Activated CD4-positive, alpha-beta memory T cell treated with anti-CD3 and anti-CD28 coated beads for 36 hours (primary cell): ENCODE measurements around the gene CCDC91. TPM values are rescaled to one million over a fixed set of nuclear protein-coding genes. Genes with fewer than 3 reads are reported as not detected.

ENCODE experiments used
- CTCF ChIA-PET: fragments of 350-600 bp; sonication (Branson Sonifier 250); formaldehyde crosslinking; loops from one replicate; lab custom pipeline; 2021; ENCODE audit warnings: antibody characterized with exemption, inconsistent platforms; lab: Charles Lee
- POLR2A ChIA-PET: fragments of 350-600 bp; sonication (Branson Sonifier 250); formaldehyde crosslinking; loops from one replicate; lab custom pipeline; 2021; ENCODE audit warnings: antibody characterized with exemption; lab: Charles Lee
- DNase-seq: peaks from one replicate; pipeline ENCODE4 v3.0.0-alpha.2; 2020
- H3K27ac Mint-ChIP-seq: one replicate; pipeline ENCODE4 v1.8.0; 2021; ENCODE audit warnings: mixed read lengths
- H3K27me3 Mint-ChIP-seq: one replicate; pipeline ENCODE4 v1.8.0; 2021; ENCODE audit warnings: mixed read lengths
- H3K36me3 Mint-ChIP-seq: one replicate; pipeline ENCODE4 v1.8.0; 2021; ENCODE audit warnings: mixed read lengths
- H3K4me1 Mint-ChIP-seq: one replicate; pipeline ENCODE4 v1.8.0; 2021; ENCODE audit warnings: low read depth, mixed read lengths
- H3K4me3 Mint-ChIP-seq: one replicate; pipeline ENCODE4 v1.8.0; 2021; ENCODE audit warnings: mild to moderate bottlenecking, mixed read lengths
- H3K9me3 Mint-ChIP-seq: one replicate; pipeline ENCODE4 v1.8.0; 2021; ENCODE audit warnings: mixed read lengths
- intact Hi-C: fragments of 100-400 bp; cut with micrococcal nuclease; formaldehyde crosslinking; loops from one replicate; pipeline ENCODE4 v1.15.1; 2023
- total RNA-seq, 2 experiments: library from RNA; stranded (reverse); gene quantifications; one replicate each; pipeline ENCODE4 v1.2.3, GENCODE V29; 2021

CCDC91 gene
- total RNA-seq, 2 experiments from 2014 or later: 16.5 to 19.7 TPM

DNA sequence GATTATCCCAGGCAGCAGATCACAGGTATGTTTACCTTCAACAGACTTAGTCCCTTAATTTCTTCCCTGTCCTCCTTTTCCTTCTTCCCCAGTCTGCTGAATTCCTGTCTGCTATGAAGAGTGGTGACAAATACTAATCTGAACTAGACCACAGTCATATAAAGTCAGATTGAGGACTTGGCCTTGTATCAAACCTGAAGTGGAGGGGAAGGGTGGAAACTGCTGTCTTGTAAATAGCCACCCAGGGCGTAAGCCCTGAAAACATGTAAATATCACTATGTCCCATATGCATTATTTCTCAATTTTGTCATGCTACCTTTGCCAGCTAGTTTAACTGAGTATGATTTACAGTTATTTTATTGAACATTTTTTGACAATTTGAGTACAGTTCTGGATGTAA is 368.0 kb downstream of the CCDC91 start:
- POLR2A ChIA-PET: no interaction called here
- no peak overlapping the region for H3K27ac Mint-ChIP-seq
- peaks cover 2% of the 10 kb centered on the region for H3K9me3 Mint-ChIP-seq
- no peaks in the 10 kb centered on the region for H3K27me3 Mint-ChIP-seq
- CTCF ChIA-PET: no interaction called here
- no peak overlapping the region for H3K4me3 Mint-ChIP-seq
- peaks cover 2% of the 10 kb centered on the region for H3K4me1 Mint-ChIP-seq
- peaks cover 21% of the 10 kb centered on the region for H3K36me3 Mint-ChIP-seq
- intact Hi-C loops: loop anchor here (10.0 kb wide), 1 partner anchor 303 kb away; no protein-coding TSS in a partner anchor
- DNase-seq: no peak

DNA sequence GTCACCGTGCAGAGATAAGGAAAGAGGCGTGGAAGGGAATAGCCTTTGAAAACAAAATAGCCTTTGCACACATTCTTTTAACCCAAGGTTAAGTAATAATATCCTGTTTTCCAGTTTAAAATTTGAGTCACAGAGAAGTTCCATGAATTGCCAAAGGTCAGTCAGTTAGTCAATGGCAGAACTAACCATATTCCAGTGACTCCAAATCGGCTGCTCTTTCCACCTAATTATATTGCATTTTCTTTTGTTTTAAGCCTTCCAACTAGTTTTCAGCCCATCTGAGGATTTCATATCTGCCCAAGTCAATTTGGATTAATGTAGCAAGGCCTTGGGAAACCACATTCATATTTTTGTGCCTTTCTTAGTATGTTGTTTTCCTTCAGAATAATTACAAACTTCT is 373.0 kb downstream of the CCDC91 start:
- Mint-ChIP-seq H3K27me3 (no peaks in the 10 kb centered on the region), H3K36me3 (peaks cover 19% of the 10 kb centered on the region), H3K27ac (no peak overlapping the region), H3K4me3 (no peak overlapping the region), H3K4me1 (peaks cover 2% of the 10 kb centered on the region), H3K9me3 (peaks cover 2% of the 10 kb centered on the region)
- ChIA-PET CTCF (no interaction called here), POLR2A (no interaction called here)
- intact Hi-C loops: no loop called here
- no peak for DNase-seq

DNA sequence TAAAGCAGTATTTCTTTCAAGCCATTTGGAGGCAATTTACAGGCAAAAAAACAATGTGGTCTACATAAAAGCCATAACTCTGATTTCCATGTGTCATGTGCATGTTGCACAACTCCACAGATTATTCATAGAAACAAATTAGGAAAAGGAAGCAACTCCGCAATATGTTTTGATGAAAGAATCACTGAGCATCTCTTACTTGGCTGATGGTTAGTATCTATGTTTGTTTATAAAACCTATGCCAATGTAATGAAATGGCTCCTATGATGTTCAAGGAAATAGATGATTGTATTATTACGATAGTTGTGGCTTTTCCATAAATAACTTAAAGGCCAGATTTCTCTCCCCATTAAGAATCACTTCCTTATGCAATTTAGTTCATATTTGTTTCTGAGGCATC is 373.7 kb downstream of the CCDC91 start:
- intact Hi-C loops: no loop called here
- Mint-ChIP-seq H3K9me3 (peaks cover 2% of the 10 kb centered on the region), H3K4me3 (no peak overlapping the region), H3K27me3 (no peaks in the 10 kb centered on the region), H3K27ac (no peak overlapping the region), H3K36me3 (peaks cover 15% of the 10 kb centered on the region), H3K4me1 (peaks cover 2% of the 10 kb centered on the region)
- ChIA-PET POLR2A (no interaction called here), CTCF (no interaction called here)
- DNase-seq: no peak

DNA sequence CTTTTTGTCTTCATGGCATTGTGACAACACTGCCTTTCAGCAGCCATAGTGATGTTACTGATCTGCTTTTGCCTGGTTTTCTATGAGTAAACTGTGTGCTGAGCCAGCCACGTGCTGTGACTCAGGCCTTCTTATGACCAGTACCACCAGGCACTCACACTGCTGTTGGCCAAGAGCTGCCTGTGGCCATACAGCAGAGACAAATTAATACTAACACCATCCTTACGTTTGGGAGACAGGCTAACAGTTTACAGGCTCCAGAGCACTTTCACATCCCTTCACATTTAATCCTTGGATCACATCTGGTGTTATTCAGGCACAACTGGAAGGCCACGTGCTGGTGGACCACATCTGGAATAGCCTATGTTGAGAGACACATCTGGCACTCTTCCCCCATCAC is 377.9 kb downstream of the CCDC91 start:
- intact Hi-C loops: no loop called here
- Mint-ChIP-seq H3K9me3 (no peaks in the 10 kb centered on the region), H3K4me1 (peaks cover 2% of the 10 kb centered on the region), H3K27ac (no peak overlapping the region), H3K36me3 (peaks cover 6% of the 10 kb centered on the region), H3K27me3 (no peaks in the 10 kb centered on the region), H3K4me3 (no peak overlapping the region)
- ChIA-PET CTCF (no interaction called here), POLR2A (no interaction called here)
- DNase-seq: no peak

DNA sequence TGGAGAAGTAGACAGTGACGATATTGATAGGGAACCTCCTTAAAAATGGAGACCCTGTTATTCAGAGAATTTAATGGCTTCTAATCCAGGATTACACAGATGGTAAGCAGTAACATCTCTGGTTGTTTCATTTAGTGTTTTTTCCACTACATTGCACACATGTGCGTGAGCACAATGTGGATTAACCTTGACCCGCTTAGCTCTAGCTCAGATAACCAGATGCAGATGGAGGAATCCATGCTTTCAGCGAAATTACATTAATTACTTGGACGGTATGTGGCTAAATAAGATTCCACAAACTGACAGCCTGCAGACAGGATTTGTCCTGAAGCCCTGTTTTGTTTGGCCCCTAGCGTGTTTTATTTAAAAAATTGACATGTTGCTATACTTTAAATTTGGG is 378.4 kb downstream of the CCDC91 start:
- Mint-ChIP-seq H3K36me3 (peaks cover 5% of the 10 kb centered on the region), H3K4me1 (peaks cover 2% of the 10 kb centered on the region), H3K27me3 (no peaks in the 10 kb centered on the region), H3K9me3 (no peaks in the 10 kb centered on the region), H3K27ac (no peak overlapping the region), H3K4me3 (no peak overlapping the region)
- no peak for DNase-seq
- intact Hi-C loops: no loop called here
- POLR2A ChIA-PET: no interaction called here
- CTCF ChIA-PET: no interaction called here

DNA sequence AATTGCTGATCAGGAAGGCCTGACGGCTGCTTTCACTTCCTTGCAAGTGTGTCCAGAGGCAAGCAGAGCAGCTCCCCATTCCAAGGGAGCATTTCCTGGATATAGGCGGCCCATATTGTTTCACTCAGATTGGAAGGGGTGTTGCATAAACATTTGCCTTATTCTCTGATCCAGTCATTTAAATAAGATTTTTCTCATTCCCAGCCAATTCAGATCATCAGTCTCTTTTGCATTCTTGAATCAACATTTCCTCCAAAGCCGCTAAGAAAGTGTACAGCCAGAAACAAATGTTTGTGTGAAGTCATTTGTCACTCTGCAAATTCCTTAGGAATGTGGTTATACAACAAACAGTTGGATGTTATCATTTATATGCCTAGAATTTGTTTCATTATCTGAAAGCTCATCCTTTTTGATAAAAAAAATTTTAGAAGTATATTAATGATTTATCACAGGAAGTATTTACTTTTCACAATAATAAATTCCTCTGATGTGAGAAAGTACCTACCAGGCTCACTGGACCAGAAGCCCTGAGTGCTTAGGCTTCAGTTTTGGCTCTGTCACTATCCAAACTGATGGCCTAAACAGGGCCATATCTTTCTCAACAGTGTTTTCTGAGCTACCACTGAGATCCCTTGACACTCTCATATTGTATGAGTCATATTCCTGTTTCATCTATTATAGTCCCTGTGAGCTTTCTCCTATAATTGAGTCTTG is 379.6 kb downstream of the CCDC91 start:
- POLR2A ChIA-PET: no interaction called here
- Mint-ChIP-seq H3K4me3 (no peak overlapping the region), H3K9me3 (no peaks in the 10 kb centered on the region), H3K4me1 (peaks cover 2% of the 10 kb centered on the region), H3K27me3 (no peaks in the 10 kb centered on the region), H3K27ac (no peak overlapping the region), H3K36me3 (peaks cover 5% of the 10 kb centered on the region)
- CTCF ChIA-PET: no interaction called here
- intact Hi-C loops: no loop called here
- DNase-seq: no peak

DNA sequence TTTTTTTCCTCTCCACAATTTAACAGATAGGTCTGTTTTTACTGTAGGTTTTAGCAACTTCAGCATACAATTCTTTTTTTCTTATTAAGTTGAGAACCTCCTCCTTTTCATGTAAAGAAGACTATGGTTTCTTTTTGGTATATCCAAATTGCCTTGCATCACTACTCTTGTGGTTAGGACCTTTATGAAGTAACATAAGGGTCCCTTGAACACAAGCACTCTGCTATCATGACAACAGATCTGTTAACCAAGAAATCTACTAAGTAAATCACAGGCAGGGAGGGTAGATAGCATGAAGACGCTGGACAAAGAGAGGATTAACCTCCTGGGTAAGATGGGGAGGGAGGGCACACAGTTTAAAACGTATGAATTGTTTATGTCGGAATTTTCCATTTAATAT is 380.6 kb downstream of the CCDC91 start:
- Mint-ChIP-seq H3K27me3 (no peaks in the 10 kb centered on the region), H3K9me3 (no peaks in the 10 kb centered on the region), H3K4me3 (no peak overlapping the region), H3K36me3 (no peaks in the 10 kb centered on the region), H3K27ac (no peak overlapping the region), H3K4me1 (peaks cover 2% of the 10 kb centered on the region)
- CTCF ChIA-PET: no interaction called here
- POLR2A ChIA-PET: no interaction called here
- intact Hi-C loops: no loop called here
- no peak for DNase-seq

DNA sequence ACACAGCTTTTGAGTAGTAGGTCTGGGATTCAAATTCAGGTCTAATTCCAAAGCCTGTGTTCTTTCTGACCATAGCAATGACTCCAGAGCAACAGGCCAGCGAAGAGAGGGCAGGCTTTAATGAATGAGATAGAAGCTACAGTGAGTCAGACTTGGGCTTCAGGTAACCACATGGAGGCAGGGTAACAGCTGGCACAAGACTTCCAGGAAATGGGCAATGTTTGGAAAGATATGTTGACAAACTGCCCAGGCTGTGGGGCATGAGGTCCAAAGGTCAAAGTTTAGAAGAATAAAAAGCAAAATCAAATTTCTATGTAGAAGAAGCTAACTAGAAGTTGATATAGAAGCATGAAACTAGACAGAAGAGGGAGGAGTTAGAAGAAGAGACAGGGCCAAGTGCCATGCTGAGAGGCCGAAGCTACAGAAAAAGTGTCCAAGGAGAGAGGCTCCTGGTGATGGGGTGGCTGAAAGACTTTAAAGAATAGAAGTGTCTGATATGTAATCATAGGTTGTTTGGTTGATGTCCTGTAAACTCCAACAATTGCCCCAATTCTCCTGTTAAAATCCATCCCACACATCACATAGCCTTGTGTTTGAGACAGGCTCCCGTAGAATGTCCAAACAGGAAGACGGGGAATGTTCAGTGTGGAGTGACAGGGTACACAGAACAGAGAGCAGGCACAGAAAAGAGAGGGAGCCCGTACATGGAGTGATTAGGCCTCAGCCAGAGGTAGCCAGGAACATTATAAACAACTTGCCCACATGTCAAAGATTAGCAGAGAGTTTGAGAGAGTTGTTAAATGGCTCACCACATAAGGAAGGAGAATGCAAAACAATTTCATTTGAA is 384.7 kb downstream of the CCDC91 start:
- POLR2A ChIA-PET: no interaction called here
- no peak for DNase-seq
- Mint-ChIP-seq H3K9me3 (no peaks in the 10 kb centered on the region), H3K27ac (no peak overlapping the region), H3K4me3 (no peak overlapping the region), H3K4me1 (peaks cover 2% of the 10 kb centered on the region), H3K36me3 (no peaks in the 10 kb centered on the region), H3K27me3 (no peaks in the 10 kb centered on the region)
- CTCF ChIA-PET: interaction anchor here (0.6 kb wide), 1 partner anchor 29 kb away, joined by 3 read pairs; no protein-coding TSS in a partner anchor
- intact Hi-C loops: no loop called here

DNA sequence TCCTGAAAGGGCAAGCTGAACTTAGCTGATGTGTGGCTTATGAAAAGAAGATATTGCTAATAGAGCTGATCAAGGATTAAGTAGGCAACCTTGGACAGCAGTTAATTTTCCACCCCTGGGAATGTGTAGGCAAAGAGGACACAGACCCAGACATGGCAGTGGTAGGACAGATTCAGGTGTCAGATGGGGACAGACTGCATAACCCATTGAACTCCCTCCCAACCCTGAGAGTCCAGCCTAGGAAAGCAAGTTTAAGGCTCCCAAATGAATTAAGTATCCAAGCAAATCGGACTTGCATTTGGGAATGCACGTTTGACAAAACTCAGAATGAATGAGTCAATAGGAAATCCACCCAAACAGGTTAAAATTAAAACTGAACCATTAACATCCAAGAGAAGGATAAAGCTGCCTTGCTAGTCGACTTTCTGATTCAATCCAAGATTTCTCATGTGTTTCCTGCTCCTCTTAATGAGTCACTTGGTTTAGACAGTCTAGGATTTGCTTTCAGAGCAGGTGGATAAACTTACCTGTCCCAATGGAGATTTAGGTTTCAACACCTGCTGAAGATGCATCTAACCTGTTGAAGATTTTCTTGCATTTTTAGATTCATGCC is 385.4 kb downstream of the CCDC91 start:
- ChIA-PET POLR2A (no interaction called here), CTCF (no interaction called here)
- Mint-ChIP-seq H3K4me3 (no peak overlapping the region), H3K27ac (no peak overlapping the region), H3K36me3 (no peaks in the 10 kb centered on the region), H3K27me3 (no peaks in the 10 kb centered on the region), H3K4me1 (no peaks in the 10 kb centered on the region), H3K9me3 (no peaks in the 10 kb centered on the region)
- DNase-seq: no peak
- intact Hi-C loops: no loop called here

DNA sequence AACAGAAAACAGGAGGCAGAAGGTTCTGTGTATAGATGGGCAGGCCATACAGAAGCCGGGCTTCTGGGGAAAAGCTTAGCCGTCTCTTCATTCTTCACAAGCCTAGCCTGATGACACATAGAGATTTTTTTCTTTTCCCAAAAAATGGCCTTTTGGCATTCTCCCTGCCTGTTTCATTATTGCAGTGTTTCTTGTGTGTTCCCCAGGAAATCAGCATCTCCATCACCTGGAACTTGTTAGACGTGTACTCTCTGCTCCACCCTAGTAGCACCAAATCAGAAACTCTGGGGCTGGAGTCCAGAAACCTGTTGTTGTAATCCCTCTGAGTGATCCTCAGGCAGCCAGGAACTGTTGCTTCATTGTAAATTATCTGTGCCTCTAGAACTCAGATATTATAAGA is 388.1 kb downstream of the CCDC91 start:
- Mint-ChIP-seq H3K27me3 (no peaks in the 10 kb centered on the region), H3K36me3 (no peaks in the 10 kb centered on the region), H3K4me3 (no peak overlapping the region), H3K4me1 (peaks cover 2% of the 10 kb centered on the region), H3K9me3 (no peaks in the 10 kb centered on the region), H3K27ac (no peak overlapping the region)
- ChIA-PET POLR2A (no interaction called here), CTCF (no interaction called here)
- intact Hi-C loops: no loop called here
- no peak for DNase-seq

DNA sequence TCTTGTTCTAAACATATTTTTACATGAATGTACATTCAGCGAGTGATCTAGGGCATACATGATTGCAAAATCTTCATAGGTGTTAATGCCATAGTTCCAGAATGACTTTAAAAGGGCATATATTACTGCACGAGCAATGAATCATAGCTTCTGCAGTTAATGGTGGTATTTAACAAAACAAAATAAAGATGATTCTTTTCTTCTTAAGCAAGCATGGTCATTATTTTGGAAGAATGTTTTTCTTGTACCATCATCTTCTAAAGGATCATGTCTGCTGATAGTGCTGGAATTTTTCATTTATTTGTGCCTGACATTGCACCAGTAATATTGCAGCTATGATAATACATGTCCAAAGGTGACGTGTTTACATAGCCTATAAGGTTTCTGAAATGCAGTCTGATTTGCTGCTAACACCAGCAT is 388.6 kb downstream of the CCDC91 start:
- POLR2A ChIA-PET: no interaction called here
- Mint-ChIP-seq H3K4me3 (no peak overlapping the region), H3K9me3 (no peaks in the 10 kb centered on the region), H3K27me3 (no peaks in the 10 kb centered on the region), H3K36me3 (no peaks in the 10 kb centered on the region), H3K4me1 (peaks cover 4% of the 10 kb centered on the region), H3K27ac (no peak overlapping the region)
- intact Hi-C loops: no loop called here
- no peak for DNase-seq
- CTCF ChIA-PET: no interaction called here

DNA sequence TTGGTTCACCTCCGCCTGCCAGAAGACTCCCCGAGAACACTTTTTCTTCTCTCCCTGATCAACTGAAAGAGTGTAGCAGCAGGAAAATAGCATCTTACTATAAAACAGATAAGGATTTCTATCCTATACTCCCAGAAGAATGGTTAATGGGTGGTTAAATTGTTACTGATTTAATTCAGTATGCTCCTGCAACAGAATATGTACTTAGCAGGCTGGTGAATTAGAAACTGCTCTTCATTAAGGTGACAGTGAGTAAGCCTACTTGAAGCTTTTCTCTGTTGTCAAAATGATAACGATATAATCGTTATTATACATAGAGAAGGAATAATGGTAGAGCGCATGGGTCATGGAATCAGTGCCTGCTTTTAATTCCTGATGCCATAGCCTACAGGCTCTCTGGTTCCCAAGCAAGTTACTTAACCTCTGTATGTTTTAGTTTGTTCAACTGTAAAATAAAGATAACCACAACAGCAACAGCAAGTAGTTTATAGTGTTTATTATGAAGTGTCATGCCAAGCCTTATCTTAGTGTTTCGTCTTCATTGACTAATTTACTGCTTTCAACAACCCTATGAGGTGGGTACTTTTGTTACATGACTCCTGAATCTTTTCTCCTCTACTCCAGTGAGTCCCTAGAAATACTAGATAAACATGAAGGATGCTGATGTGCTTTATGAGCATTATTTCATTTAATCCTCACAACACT is 392.6 kb downstream of the CCDC91 start:
- Mint-ChIP-seq H3K27me3 (no peaks in the 10 kb centered on the region), H3K27ac (no peak overlapping the region), H3K4me3 (no peak overlapping the region), H3K36me3 (no peaks in the 10 kb centered on the region), H3K4me1 (peaks cover 4% of the 10 kb centered on the region), H3K9me3 (no peaks in the 10 kb centered on the region)
- intact Hi-C loops: no loop called here
- ChIA-PET POLR2A (no interaction called here), CTCF (no interaction called here)
- no peak for DNase-seq
